Spleen (tissue), 3 donors: ENCODE results near the gene CNKSR2.
"Not testable (repeated sequence)": the region's sequence is repeated elsewhere in the genome, so short reads cannot be mapped to it uniquely, and the experiment has no call there.

Source experiments
- POLR2A ChIP-seq, 3 donors: fragments of 450-650 bp; IDR thresholded peaks; one replicate each; pipeline ENCODE4 v1.5.1; 2017; ENCODE audit warnings: antibody characterized with exemption in 3 of 3, mild to moderate bottlenecking in 1 of 3
- POLR2AphosphoS5 ChIP-seq, 3 donors: sonication (generic); formaldehyde crosslinking; IDR thresholded peaks; one replicate each; pipeline ENCODE4 v1.5.1; 2017; ENCODE audit warnings: antibody characterized with exemption in 3 of 3

GRCh38 chrX:21544642-21545041 is 170.4 kb downstream of the CNKSR2 start:
- not testable (repeated sequence) for TF ChIP-seq POLR2AphosphoS5, POLR2A (IDR thresholded peaks at IDR 0.05)
